Mesenchymal stem cell (in vitro differentiated cells and primary cell): Measurements from ENCODE around the gene MAPK1.
"Not testable (repeated sequence)": the region's sequence is repeated elsewhere in the genome, so short reads cannot be mapped to it uniquely, and the experiment has no call there.

Experiments used
- DNase-seq: peaks from one replicate; pipeline ENCODE4 v3.0.0-alpha.2; 2013
- H2AFZ ChIP-seq: one replicate; pipeline ENCODE4 v1.6.1; 2013; ENCODE audit warnings: low read depth, mild to moderate bottlenecking, control low read depth, inconsistent platforms, low read length, moderate library complexity
- H2AK5ac ChIP-seq: 2 replicates; pipeline ENCODE4 v1.6.1; 2013; ENCODE audit warnings: low read length, moderate library complexity, mild to moderate bottlenecking, inconsistent platforms; ENCODE audit not compliant: severe bottlenecking
- H2BK120ac ChIP-seq: one replicate; pipeline ENCODE4 v1.6.1; 2013; ENCODE audit warnings: low read depth, mild to moderate bottlenecking, inconsistent platforms, low read length, moderate library complexity
- H2BK12ac ChIP-seq, 2 experiments: one replicate each; pipeline ENCODE4 v1.6.1; 2013; ENCODE audit warnings: inconsistent platforms in 2 of 2, low read length in 2 of 2, mild to moderate bottlenecking in 2 of 2, moderate library complexity in 2 of 2, control low read depth in 1 of 2
- H2BK15ac ChIP-seq: one replicate; pipeline ENCODE4 v1.6.1; 2013; ENCODE audit warnings: mild to moderate bottlenecking, low read depth, inconsistent platforms; ENCODE audit not compliant: poor library complexity, severe bottlenecking
- H2BK5ac ChIP-seq: 2 replicates; pipeline ENCODE4 v1.6.1; 2013; ENCODE audit warnings: low read depth, mild to moderate bottlenecking, low read length, control low read depth, inconsistent platforms; ENCODE audit not compliant: poor library complexity, severe bottlenecking
- H3K14ac ChIP-seq, 2 experiments: one replicate each; pipeline ENCODE4 v1.6.1; 2013; ENCODE audit warnings: inconsistent platforms in 2 of 2, low read length in 2 of 2, control low read depth in 1 of 2, mild to moderate bottlenecking in 1 of 2, moderate library complexity in 1 of 2
- H3K18ac ChIP-seq, 2 experiments: one replicate each; pipeline ENCODE4 v1.6.1; 2013; ENCODE audit warnings: inconsistent platforms in 2 of 2, low read length in 2 of 2, control low read depth in 1 of 2, low read depth in 1 of 2, mild to moderate bottlenecking in 1 of 2
- H3K23ac ChIP-seq, 2 experiments: one replicate each; pipeline ENCODE4 v1.6.1; 2013; ENCODE audit warnings: inconsistent platforms in 2 of 2, low read length in 2 of 2, mild to moderate bottlenecking in 2 of 2, moderate library complexity in 2 of 2, control low read depth in 1 of 2
- H3K27ac ChIP-seq: 2 replicates; pipeline ENCODE4 v1.5.1; 2013; ENCODE audit warnings: mild to moderate bottlenecking, moderate library complexity, low read length, control low read depth, inconsistent platforms; ENCODE audit not compliant: poor library complexity, severe bottlenecking
- H3K27me3 ChIP-seq, 2 experiments: 2 replicates each; pipeline versions ENCODE4 v1.6.1 to v1.7.0; 2013; ENCODE audit warnings: low read length in 2 of 2, mild to moderate bottlenecking in 2 of 2, moderate library complexity in 2 of 2, control low read depth in 1 of 2, inconsistent platforms in 1 of 2; ENCODE audit not compliant: control insufficient read depth in 1 of 2, insufficient read depth in 1 of 2
- H3K36me3 ChIP-seq, 2 experiments: 2 replicates each; pipeline versions ENCODE4 v1.6.1 to v1.7.0; 2013; ENCODE audit warnings: low read length in 2 of 2, control low read depth in 1 of 2, inconsistent platforms in 1 of 2, low read depth in 1 of 2, mild to moderate bottlenecking in 1 of 2; ENCODE audit not compliant: insufficient read depth in 2 of 2, control insufficient read depth in 1 of 2
- H3K4ac ChIP-seq, 2 experiments: one replicate each; pipeline ENCODE4 v1.6.1; 2013; ENCODE audit warnings: inconsistent platforms in 2 of 2, low read length in 2 of 2, mild to moderate bottlenecking in 2 of 2, moderate library complexity in 2 of 2, control low read depth in 1 of 2, low read depth in 1 of 2
- H3K4me1 ChIP-seq: 2 replicates; pipeline ENCODE4 v1.6.1; 2013; ENCODE audit warnings: low read depth, low read length, control low read depth; ENCODE audit not compliant: control insufficient read depth, insufficient read depth
- H3K4me2 ChIP-seq: 2 replicates; pipeline ENCODE4 v1.6.1; 2013; ENCODE audit warnings: low read length, mild to moderate bottlenecking, inconsistent platforms; ENCODE audit not compliant: poor library complexity, severe bottlenecking
- H3K4me3 ChIP-seq, 2 experiments: 2 replicates each; pipeline versions ENCODE4 v1.5.1 to v1.7.0; 2013; ENCODE audit warnings: low read length in 2 of 2, mild to moderate bottlenecking in 2 of 2, control low read depth in 1 of 2, low read depth in 1 of 2; ENCODE audit not compliant: insufficient read depth in 1 of 2
- H3K79me1 ChIP-seq: replicated peaks from 2 replicates; pipeline ENCODE4 v1.6.1; 2013; ENCODE audit warnings: mild to moderate bottlenecking, control low read depth, low read length, inconsistent platforms; ENCODE audit not compliant: poor library complexity, severe bottlenecking
- H3K9ac ChIP-seq: 2 replicates; pipeline ENCODE4 v1.7.0; 2013; ENCODE audit warnings: mild to moderate bottlenecking, low read length, moderate library complexity
- H3K9me3 ChIP-seq: 2 replicates; pipeline ENCODE4 v1.7.0; 2013; ENCODE audit warnings: mild to moderate bottlenecking, low read length; ENCODE audit not compliant: control insufficient read depth
- H4K8ac ChIP-seq: one replicate; pipeline ENCODE4 v1.6.1; 2013; ENCODE audit warnings: inconsistent platforms, mild to moderate bottlenecking, low read length, moderate library complexity
- H4K91ac ChIP-seq: one replicate; pipeline ENCODE4 v1.6.1; 2013; ENCODE audit warnings: mild to moderate bottlenecking, low read length, inconsistent platforms
- WGBS: methylation state at CpG from one replicate; pipeline ENCODE4 v1.1.7; 2013; ENCODE audit warnings: mixed read lengths; 5-methylcytosine and 5-hydroxymethylcytosine counted together

The MAPK1 gene

DNA sequence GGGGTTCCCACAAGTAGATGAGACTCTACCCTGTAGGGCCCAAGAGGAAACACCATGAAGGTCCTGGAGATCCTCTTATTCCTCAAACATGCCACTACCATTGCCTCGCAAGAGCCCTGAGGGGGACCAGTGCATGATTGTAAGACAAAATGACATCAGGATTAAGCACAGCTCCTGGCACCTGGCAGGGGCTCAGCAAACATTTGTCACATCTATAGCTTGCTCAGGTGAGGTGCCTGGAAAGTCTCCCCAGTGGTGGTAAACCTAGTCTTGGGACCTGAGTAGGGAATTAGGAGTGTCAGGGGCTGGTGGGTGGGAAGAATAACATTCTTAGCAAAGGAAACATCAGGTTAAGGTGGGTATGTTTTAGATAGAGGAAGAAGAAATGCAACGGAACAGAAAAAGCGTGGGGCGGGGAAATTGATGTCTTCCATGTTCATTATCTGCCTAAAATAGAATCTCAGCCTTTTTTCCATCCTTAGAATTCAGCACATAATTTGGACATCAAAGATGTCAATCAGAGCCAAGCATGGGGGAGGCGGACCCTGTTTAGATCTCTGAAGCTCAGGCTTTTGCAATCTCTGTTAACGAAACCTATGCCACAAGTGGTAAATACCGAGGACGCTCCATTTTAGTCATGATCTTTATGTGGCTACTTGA lies 132.8 kb downstream of the MAPK1 start:
- peak overlapping the region; percentile 56 for H3K9ac ChIP-seq
- no peaks in the 10 kb centered on the region for H3K36me3 ChIP-seq
- 49% methylated on average over 8 of the region's 8 CpGs for WGBS
- H3K4ac ChIP-seq, result no peak overlapping the region
- no peak overlapping the region for H4K8ac ChIP-seq
- H3K18ac ChIP-seq, result no peak overlapping the region
- H3K4me3 ChIP-seq, result peak overlapping the region in 1 of 2 experiments; percentile 77
- no peak overlapping the region for H4K91ac ChIP-seq
- H3K4me1 ChIP-seq, result peaks cover 10% of the 10 kb centered on the region
- DNase-seq, result no peak
- no peaks in the 10 kb centered on the region for H3K9me3 ChIP-seq
- H2AK5ac ChIP-seq, result no peak overlapping the region
- H2AFZ ChIP-seq, result no peak overlapping the region
- no peak overlapping the region for H3K27ac ChIP-seq
- H3K4me2 ChIP-seq, result peak overlapping the region; percentile 95
- H3K14ac ChIP-seq, result no peak overlapping the region
- peaks cover 24 to 36% of the 10 kb centered on the region in 2 experiments for H3K27me3 ChIP-seq
- no peak overlapping the region for H3K23ac ChIP-seq
- H3K79me1 ChIP-seq, result no peaks in the 10 kb centered on the region
- H2BK12ac ChIP-seq, result no peak overlapping the region
- no peak overlapping the region for H2BK5ac ChIP-seq
- H2BK15ac ChIP-seq, result no peak overlapping the region
- H2BK120ac ChIP-seq, result no peak overlapping the region

DNA sequence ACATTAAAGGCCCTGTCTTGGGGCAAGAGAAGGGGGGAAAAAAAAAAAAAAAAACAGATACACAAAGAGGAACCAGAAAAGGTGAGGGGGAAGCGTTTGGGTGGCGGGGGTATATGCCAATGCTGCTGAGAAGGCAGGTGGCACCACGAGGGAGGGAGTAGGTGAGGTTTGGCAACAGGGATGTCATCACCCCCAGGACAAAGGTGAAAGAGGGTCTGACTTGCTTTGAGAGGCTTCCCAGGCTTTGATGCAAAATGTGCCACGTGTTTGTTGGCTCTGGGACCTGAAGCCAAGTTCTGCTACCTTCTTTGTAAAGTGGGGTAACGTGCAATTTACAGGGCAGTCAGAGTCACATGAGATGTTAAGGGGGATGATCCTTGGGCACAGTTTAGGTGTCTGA lies 135.9 kb downstream of the MAPK1 start:
- Histone ChIP-seq H3K27me3 (peaks cover 29 to 49% of the 10 kb centered on the region in 2 experiments), H3K36me3 (no peaks in the 10 kb centered on the region), H3K14ac (no peak overlapping the region), H3K4me3 (no peak overlapping the region), H2AK5ac (no peak overlapping the region), H2BK120ac (no peak overlapping the region), H2AFZ (no peak overlapping the region), H3K9me3 (no peaks in the 10 kb centered on the region), H3K4me2 (no peak overlapping the region), H3K23ac (no peak overlapping the region), H3K27ac (no peak overlapping the region), H4K8ac (no peak overlapping the region), H4K91ac (no peak overlapping the region), H3K4me1 (peaks cover 6% of the 10 kb centered on the region), H3K4ac (no peak overlapping the region), H3K18ac (no peak overlapping the region), H2BK15ac (no peak overlapping the region), H2BK12ac (no peak overlapping the region), H3K9ac (no peak overlapping the region), H2BK5ac (no peak overlapping the region), H3K79me1 (no peaks in the 10 kb centered on the region)
- DNase-seq, result no peak
- 76% methylated on average over 5 of the region's 5 CpGs for WGBS

DNA sequence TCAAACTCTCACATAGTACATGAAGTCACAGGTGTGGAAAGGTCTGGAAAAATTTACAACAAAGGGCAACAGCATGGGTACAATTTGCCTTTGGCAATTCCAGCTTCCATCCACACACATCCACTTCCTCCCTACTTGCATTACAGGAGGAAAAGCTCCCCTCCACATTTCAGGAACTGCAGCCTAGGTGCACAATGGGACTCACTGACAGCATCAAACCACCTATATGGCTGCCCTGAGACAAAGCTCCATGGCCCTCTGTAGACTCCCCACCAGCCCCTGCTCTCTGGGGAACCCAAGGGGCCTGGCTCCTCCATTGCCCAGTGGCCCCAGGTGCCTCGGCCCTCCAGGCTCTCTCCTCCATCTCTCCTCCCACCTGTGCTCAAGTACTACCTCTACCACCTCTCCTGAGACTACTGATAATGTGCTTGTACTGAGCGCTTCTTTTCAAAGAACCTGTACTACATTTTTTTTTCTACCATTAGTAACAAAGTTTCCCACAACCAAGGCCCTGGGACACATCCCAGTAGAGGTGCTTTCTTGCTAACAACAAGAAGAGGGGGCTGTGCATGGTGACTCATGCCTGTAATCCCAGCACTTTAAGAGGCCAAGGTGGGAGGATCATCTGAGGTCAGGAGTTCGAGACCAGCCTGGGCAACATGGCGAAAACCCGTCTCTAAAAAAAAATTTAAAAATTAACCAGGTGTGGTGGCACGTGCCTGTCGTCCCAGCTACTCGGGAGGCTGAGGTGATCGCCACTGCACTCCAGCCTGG lies 136.7 kb downstream of the MAPK1 start:
- H2AFZ ChIP-seq, result no peak overlapping the region

DNA sequence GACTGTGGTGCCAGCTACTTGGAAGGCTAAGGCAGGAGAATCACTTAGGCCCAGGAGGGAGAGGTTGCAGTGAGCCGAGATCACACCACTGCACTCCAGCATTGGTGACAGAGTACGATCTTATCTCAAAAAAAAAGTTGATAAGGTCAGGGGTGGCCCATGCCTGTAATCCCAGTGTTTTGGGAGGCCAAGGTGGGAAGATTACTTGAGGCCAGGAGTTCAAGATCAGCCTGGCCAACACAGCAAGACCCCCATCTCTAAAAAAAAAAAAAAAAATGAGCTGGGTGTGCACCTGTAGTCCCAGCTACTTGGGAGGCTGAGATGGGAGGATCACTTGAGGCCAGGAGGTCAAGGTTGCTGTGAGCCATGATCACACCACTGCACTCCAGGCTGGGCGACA lies 138.3 kb downstream of the MAPK1 start:
- not testable (repeated sequence) for DNase-seq

More for the DNA sequence above, 136.7 kb downstream of the MAPK1 start:
- no peaks in the 10 kb centered on the region for H3K36me3 ChIP-seq
- no peak overlapping the region for H3K4me3 ChIP-seq
- no peak overlapping the region for H2AK5ac ChIP-seq
- H3K27ac ChIP-seq, result no peak overlapping the region
- H3K4me2 ChIP-seq, result no peak overlapping the region
- no peak overlapping the region for H3K4ac ChIP-seq
- no peak overlapping the region for H2BK5ac ChIP-seq
- H2BK12ac ChIP-seq, result no peak overlapping the region
- no peak overlapping the region for H2BK120ac ChIP-seq
- H3K79me1 ChIP-seq, result no peaks in the 10 kb centered on the region
- DNase-seq, result no peak
- H3K27me3 ChIP-seq, result peaks cover 34 to 56% of the 10 kb centered on the region in 2 experiments
- no peak overlapping the region for H2BK15ac ChIP-seq
- H3K9ac ChIP-seq, result no peak overlapping the region
- H4K91ac ChIP-seq, result no peak overlapping the region
- no peak overlapping the region for H3K18ac ChIP-seq
- H3K4me1 ChIP-seq, result peaks cover 7% of the 10 kb centered on the region
- 85% methylated on average over 9 of the region's 9 CpGs for WGBS
- no peak overlapping the region for H3K14ac ChIP-seq
- H3K23ac ChIP-seq, result no peak overlapping the region
- no peaks in the 10 kb centered on the region for H3K9me3 ChIP-seq
- H4K8ac ChIP-seq, result no peak overlapping the region

More for the DNA sequence above, 138.3 kb downstream of the MAPK1 start:
- not testable (repeated sequence) for H3K9me3 ChIP-seq, H3K27ac ChIP-seq, H3K4ac ChIP-seq, H4K91ac ChIP-seq, H2BK5ac ChIP-seq, H3K14ac ChIP-seq, H3K4me3 ChIP-seq, H4K8ac ChIP-seq, H3K79me1 ChIP-seq, H2AK5ac ChIP-seq, H3K18ac ChIP-seq, H3K9ac ChIP-seq, H2BK15ac ChIP-seq, H2BK12ac ChIP-seq, H2AFZ ChIP-seq, H3K23ac ChIP-seq, H3K4me2 ChIP-seq, H3K4me1 ChIP-seq, H3K36me3 ChIP-seq, H2BK120ac ChIP-seq
- peaks cover 30 to 50% of the 10 kb centered on the region in 2 experiments for H3K27me3 ChIP-seq
- WGBS, result 75% methylated on average over 1 of the region's 3 CpGs
